ENCODE results near the gene SYCP2L.
"Not testable (repeated sequence)": the region's sequence is repeated elsewhere in the genome, so short reads cannot be mapped to it uniquely, and the experiment has no call there.

The SYCP2L gene

DNA sequence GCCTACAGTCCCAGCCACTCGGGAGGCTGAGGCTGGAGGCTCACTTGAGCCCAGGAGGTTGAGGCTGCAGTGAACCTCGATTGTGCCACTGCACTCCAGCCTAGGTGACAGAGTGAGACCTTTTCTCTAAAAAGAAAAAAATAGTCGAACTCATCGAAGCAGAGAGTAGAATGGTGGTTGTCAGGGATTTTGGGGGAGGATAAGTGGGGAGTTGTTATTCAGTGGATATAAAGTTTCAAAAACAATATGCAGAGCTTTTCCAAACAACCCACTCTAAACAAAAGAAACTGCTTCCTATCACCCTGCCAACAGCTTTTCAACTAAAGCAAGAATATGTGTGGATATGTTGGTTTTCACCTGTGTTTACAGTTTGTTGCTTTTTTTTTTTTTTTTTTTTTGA, 37.0 kb upstream of the SYCP2L start:
- no peak for DNase-seq (ENCODE audit: low read depth)
- H3K4me3 ChIP-seq (ENCODE audit: low read depth, low read length), result no peak overlapping the region
- TF ChIP-seq, protein P1, sequence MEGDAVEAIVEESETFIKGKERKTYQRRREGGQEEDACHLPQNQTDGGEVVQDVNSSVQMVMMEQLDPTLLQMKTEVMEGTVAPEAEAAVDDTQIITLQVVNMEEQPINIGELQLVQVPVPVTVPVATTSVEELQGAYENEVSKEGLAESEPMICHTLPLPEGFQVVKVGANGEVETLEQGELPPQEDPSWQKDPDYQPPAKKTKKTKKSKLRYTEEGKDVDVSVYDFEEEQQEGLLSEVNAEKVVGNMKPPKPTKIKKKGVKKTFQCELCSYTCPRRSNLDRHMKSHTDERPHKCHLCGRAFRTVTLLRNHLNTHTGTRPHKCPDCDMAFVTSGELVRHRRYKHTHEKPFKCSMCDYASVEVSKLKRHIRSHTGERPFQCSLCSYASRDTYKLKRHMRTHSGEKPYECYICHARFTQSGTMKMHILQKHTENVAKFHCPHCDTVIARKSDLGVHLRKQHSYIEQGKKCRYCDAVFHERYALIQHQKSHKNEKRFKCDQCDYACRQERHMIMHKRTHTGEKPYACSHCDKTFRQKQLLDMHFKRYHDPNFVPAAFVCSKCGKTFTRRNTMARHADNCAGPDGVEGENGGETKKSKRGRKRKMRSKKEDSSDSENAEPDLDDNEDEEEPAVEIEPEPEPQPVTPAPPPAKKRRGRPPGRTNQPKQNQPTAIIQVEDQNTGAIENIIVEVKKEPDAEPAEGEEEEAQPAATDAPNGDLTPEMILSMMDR (IDR thresholded peaks at IDR 0.05; ENCODE audit: low read depth, low read length, missing control alignments), result no peak

DNA sequence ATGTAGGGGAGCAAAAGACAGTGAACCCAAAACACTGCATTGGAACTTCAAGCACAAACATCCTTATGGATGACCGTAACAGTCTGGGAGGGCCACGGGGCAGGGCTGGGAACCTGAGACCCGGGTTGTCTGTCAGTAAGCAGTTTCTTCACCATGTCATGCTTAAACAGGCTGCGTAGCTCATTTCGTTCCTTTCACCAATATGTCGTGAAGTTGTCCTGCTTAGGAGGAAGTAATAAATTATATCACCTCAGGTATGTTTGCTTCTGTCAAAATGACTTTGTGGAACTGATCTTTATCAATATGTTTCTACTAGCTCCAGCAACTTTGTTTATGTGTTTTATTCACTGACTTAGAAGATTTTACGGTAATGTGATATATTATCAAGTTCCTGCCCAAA, 36.1 kb upstream of the SYCP2L start:
- TF ChIP-seq, protein P1 (IDR thresholded peaks at IDR 0.05; ENCODE audit: low read depth, low read length, missing control alignments), result no peak
- no peak for DNase-seq (ENCODE audit: low read depth)
- no peak overlapping the region for H3K4me3 ChIP-seq (ENCODE audit: low read depth, low read length)

DNA sequence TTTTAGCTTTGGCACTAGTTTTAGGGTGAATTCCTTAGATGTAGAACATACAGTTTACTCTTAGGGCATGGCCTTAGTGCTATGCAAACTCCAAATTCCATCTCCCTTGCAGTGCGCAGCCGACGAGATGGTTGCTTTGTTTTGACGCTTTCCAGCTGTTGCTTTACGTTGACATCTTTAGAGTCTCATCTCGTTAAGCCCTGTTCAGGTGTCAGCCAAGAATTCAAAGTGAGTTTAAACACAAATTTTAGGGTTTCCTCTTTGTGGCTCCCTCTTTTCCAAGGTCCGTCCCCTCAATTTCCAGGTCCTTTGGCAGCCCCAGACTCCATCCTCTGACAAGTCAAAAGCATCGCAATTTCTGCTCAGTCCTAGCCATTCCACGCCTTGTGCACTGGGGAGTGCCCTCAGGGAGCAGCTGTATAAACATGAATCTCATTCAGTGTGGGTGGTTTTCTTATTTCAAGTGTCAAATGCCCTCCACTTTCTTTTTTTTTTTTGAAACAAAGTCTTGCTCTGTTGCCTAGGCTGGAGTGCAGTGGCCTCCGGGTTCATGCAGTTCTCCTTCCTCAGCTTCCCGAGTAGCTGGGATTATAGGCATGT, 34.4 kb upstream of the SYCP2L start:
- H3K4me3 ChIP-seq (ENCODE audit: low read depth, low read length), result no peak overlapping the region
- TF ChIP-seq, protein P1 (IDR thresholded peaks at IDR 0.05; ENCODE audit: low read depth, low read length, missing control alignments), result no peak
- no peak for DNase-seq (ENCODE audit: low read depth)

- DNase-seq (ENCODE audit: low read depth); H3K4me3 ChIP-seq (ENCODE audit: low read depth, low read length): not testable (repeated sequence)
These were observed 33.0 kb upstream of the SYCP2L start for GRCh38 chr6:10853849-10854300.

- TF ChIP-seq, protein P1 (IDR thresholded peaks at IDR 0.05; ENCODE audit: low read depth, low read length, missing control alignments), result no peak
- no peak overlapping the region for H3K4me3 ChIP-seq (ENCODE audit: low read depth, low read length)
- no peak for DNase-seq (ENCODE audit: low read depth)
These were observed 31.8 kb upstream of the SYCP2L start for GRCh38 chr6:10854922-10855632.

DNA sequence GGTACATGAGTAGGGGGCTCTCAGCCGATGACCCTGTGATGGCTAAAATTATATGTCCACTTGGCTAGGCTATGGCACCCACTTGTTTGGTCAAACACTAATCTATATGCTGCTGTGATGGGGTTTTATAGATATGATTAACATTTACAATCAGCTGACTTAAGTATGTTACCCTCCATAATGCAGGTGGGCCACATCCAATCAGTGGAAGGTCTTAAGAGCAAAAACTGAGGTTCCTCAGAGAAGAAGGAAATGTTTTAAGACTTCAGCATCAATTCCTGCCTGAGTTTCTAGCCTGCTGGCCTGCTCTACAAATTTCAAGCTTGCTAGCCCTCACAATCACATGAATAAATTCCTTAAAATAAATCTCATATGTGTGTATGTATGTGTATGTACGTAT, 29.6 kb upstream of the SYCP2L start:
- no peak overlapping the region for H3K4me3 ChIP-seq (ENCODE audit: low read depth, low read length)
- TF ChIP-seq, protein P1 (IDR thresholded peaks at IDR 0.05; ENCODE audit: low read depth, low read length, missing control alignments), result no peak
- DNase-seq (ENCODE audit: low read depth), result no peak

GRCh38 chr6:10861086-10861485, 25.8 kb upstream of the SYCP2L start:
- no peak for DNase-seq (ENCODE audit: low read depth)
- TF ChIP-seq, protein P1 (IDR thresholded peaks at IDR 0.05; ENCODE audit: low read depth, low read length, missing control alignments), result no peak
- H3K4me3 ChIP-seq (ENCODE audit: low read depth, low read length), result no peak overlapping the region
